Measurements from ENCODE around the gene PCTP. TPM values are rescaled to one million over a fixed set of nuclear protein-coding genes. Genes with fewer than 3 reads are reported as not detected.

Gene PCTP
- total RNA-seq, 4 donors from 2014 or later: 8.6 to 581 (median 35.0) TPM

DNA sequence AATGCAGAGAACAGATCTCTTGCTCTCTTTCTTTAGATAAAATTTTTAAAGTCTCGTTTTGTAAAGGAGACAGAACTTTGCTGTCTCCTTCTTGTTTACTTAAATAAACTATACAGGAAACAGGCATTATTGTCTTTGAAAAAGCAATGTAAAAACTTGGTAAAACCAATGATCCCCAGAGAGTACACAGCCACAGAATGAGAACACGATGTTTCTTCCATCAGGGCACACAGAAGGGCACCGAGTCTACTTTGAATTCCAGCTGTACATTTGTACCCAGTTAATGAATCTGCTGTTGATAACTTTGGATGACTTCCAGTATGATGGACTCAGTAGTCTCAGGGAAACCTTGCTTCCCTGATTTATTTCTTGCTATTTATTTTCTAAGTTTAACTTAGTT lies 20.0 kb upstream of the PCTP start:
- Histone ChIP-seq H3K9me3 (no peaks in the 10 kb centered on the region), H3K36me3 (no peaks in the 10 kb centered on the region), H3K27me3 (no peaks in the 10 kb centered on the region), H3K27ac (peak overlapping the region; percentile 57 to 80 (median 72)), H3K4me3 (no peak overlapping the region), H3K4me1 (peaks cover 0 to 31% (median 20%) of the 10 kb centered on the region in 4 donors)
- intact Hi-C loops (cut with DNase I; ENCODE audit: low total_unique reads) (no loop called here), in situ Hi-C loops (cut with MboI; ENCODE audit: low pct_ligation_motif_present in 1 of 4, low pct_unique_long_range_greater_than_20kb in 1 of 4, low sequenced_read_pairs in 3 of 4) (no loop called here)
- TF ChIP-seq, protein P1, sequence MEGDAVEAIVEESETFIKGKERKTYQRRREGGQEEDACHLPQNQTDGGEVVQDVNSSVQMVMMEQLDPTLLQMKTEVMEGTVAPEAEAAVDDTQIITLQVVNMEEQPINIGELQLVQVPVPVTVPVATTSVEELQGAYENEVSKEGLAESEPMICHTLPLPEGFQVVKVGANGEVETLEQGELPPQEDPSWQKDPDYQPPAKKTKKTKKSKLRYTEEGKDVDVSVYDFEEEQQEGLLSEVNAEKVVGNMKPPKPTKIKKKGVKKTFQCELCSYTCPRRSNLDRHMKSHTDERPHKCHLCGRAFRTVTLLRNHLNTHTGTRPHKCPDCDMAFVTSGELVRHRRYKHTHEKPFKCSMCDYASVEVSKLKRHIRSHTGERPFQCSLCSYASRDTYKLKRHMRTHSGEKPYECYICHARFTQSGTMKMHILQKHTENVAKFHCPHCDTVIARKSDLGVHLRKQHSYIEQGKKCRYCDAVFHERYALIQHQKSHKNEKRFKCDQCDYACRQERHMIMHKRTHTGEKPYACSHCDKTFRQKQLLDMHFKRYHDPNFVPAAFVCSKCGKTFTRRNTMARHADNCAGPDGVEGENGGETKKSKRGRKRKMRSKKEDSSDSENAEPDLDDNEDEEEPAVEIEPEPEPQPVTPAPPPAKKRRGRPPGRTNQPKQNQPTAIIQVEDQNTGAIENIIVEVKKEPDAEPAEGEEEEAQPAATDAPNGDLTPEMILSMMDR (IDR thresholded peaks at IDR 0.05): no peak
- no peak for TF ChIP-seq POLR2A (IDR thresholded peaks at IDR 0.05)
- TF ChIP-seq POLR2AphosphoS5 (IDR thresholded peaks at IDR 0.05): peak in 1 of 3 donors; percentile 24
- peak; percentile 61 for TF ChIP-seq EP300 (IDR thresholded peaks at IDR 0.05; ENCODE audit: low read depth)
- DNase-seq: no peak
- WGBS, 2 donors (ENCODE audit: low coverage in 1 of 2): 20 to 31% methylated on average over 1 to 3 of the region's 3 CpGs

DNA sequence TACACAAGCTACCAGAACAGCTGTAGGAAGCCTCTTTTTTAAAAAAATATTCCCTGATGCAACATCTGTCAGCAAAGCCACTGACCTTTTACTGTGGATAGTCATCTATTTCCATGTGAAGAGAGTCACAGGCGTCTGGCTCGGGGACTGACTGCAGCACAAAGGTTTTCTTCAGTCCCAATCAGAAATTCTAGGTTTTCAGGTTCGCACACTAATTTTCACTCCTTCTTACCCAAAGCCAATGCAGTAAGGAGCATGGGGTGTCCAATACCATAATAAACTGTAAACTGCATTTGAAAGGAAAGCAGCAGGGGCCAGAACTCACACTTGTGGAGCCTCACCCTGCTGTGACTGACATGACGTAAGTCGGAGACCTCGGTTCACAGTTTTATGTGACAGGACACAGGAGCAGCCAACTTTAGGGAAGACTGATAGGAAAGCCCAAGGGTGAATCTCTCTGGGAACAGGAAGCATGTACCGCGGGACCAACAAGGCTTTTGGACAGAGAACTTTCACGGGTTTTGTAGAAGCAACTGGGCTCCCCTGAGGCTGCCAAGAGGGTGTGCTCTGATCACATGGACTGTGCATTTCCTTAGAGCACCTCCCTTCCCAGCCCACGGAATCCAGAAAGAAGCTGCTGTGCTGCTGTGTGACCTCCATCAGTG lies 19.1 kb upstream of the PCTP start:
- no peaks in the 10 kb centered on the region for H3K36me3 ChIP-seq
- H3K9me3 ChIP-seq: no peaks in the 10 kb centered on the region
- in situ Hi-C loops (cut with MboI; ENCODE audit: low pct_ligation_motif_present in 1 of 4, low pct_unique_long_range_greater_than_20kb in 1 of 4, low sequenced_read_pairs in 3 of 4): no loop called here
- no peaks in the 10 kb centered on the region for H3K27me3 ChIP-seq
- intact Hi-C loops (cut with DNase I; ENCODE audit: low total_unique reads): no loop called here
- TF ChIP-seq EP300 (IDR thresholded peaks at IDR 0.05; ENCODE audit: low read depth): no peak
- TF ChIP-seq POLR2A (IDR thresholded peaks at IDR 0.05): no peak
- TF ChIP-seq, protein P1 (IDR thresholded peaks at IDR 0.05): no peak
- peak in 1 of 3 donors; percentile 24 for TF ChIP-seq POLR2AphosphoS5 (IDR thresholded peaks at IDR 0.05)
- 54% methylated on average over 8 of the region's 10 CpGs; no CpG with 5 or more reads in 1 of the 2 donors for WGBS, 2 donors (ENCODE audit: low coverage in 1 of 2)
- peak overlapping the region in 1 of 4 donors; percentile 2 for H3K4me3 ChIP-seq
- peak overlapping the region; percentile 57 to 80 (median 72) for H3K27ac ChIP-seq
- H3K4me1 ChIP-seq: peaks cover 0 to 31% (median 18%) of the 10 kb centered on the region in 4 donors
- peak; percentile 24 for DNase-seq

DNA sequence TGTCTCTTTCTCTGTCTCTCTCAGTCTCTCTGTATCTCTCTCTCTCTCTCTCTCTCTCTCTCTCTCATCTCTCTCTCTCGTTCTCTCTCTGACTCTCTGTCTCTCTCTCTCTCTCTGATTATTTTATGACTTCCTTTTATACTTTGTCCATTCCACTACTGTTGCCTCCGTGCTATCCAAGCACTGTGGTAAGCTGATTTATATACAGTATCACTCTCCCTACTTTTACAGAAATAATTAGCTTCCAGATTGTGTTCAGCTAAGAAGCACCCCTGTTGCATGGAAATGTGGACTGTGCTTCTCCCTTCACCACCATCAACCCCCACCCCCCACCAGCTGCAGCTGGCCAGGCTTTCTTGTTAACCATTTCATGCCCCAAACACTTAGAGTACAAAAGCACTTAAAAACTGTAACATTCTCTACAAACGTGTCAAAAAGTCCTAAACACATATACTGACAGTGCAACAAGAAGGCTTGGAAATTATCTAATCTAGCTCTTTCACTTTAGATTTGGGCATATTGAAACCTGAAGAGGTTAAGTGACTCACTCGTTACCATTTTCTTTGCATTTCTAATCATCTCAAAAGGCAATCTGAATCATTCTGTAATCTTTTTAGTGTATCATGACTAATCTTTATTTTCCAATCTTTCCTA lies 16.6 kb upstream of the PCTP start:
- peaks cover 0 to 31% (median 15%) of the 10 kb centered on the region in 4 donors for H3K4me1 ChIP-seq
- DNase-seq: no peak
- no peaks in the 10 kb centered on the region for H3K36me3 ChIP-seq
- H3K27ac ChIP-seq: peak overlapping the region in 1 of 4 donors; percentile 77
- intact Hi-C loops (cut with DNase I; ENCODE audit: low total_unique reads): no loop called here
- no peaks in the 10 kb centered on the region for H3K9me3 ChIP-seq
- H3K4me3 ChIP-seq: no peak overlapping the region
- in situ Hi-C loops (cut with MboI; ENCODE audit: low pct_ligation_motif_present in 1 of 4, low pct_unique_long_range_greater_than_20kb in 1 of 4, low sequenced_read_pairs in 3 of 4): no loop called here
- WGBS, 2 donors (ENCODE audit: low coverage in 1 of 2): 23 to 25% methylated on average over 4 of the region's 4 CpGs
- H3K27me3 ChIP-seq: no peaks in the 10 kb centered on the region
- no peak for TF ChIP-seq POLR2AphosphoS5 (IDR thresholded peaks at IDR 0.05)

DNA sequence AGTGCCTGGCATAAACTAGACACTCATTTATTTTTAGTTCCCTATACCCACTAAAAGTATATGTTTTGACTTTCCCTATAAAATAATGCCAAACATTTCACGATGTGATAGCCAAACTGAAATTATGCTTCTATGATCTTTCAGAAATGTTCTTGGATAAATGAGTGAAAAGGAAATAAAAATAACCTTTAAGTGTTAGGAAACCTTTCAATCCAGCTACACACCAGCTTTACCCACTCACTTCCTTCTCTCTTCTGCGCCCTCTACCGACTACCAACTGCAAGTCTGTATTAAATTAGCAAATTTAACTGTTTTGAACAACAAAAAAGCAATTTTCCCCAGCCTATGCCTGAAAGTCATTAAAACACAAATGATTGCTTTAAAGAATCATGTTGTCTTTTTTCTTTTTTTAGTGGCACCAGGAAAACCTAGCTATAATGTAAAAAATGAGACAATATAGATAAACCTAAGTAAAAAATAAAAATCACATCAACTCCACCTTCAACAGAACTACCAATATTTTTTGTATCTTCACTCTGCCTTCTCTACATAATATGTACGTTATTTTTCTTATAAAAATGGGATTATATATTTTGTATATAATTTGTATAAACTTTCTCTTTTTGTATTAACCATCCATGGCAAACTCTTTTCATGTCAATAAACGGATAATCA lies 15.0 kb upstream of the PCTP start:
- Histone ChIP-seq H3K27ac (no peak overlapping the region), H3K9me3 (no peaks in the 10 kb centered on the region), H3K36me3 (no peaks in the 10 kb centered on the region), H3K27me3 (no peaks in the 10 kb centered on the region), H3K4me1 (peaks cover 0 to 27% (median 15%) of the 10 kb centered on the region in 4 donors), H3K4me3 (no peak overlapping the region)
- intact Hi-C loops (cut with DNase I; ENCODE audit: low total_unique reads): no loop called here
- DNase-seq: peak; percentile 20
- TF ChIP-seq POLR2A (IDR thresholded peaks at IDR 0.05): no peak
- TF ChIP-seq, protein P1 (IDR thresholded peaks at IDR 0.05): peak; percentile 47 to 65 (median 59)
- in situ Hi-C loops (cut with MboI; ENCODE audit: low pct_ligation_motif_present in 1 of 4, low pct_unique_long_range_greater_than_20kb in 1 of 4, low sequenced_read_pairs in 3 of 4): no loop called here
- WGBS, 2 donors (ENCODE audit: low coverage in 1 of 2): 32 to 33% methylated on average over 5 of the region's 5 CpGs

Measured in transverse colon (tissue), 4 donors.